Urinary bladder (tissue), 4 donors: ENCODE measurements around the gene SEC16A. TPM values are rescaled to one million over a fixed set of nuclear protein-coding genes. Genes with fewer than 3 reads are reported as not detected.

ENCODE experiments used
- DNase-seq: peaks from one replicate; pipeline ENCODE4 v3.0.0-alpha.2; 2015; ENCODE audit errors: extremely low spot score
- H3K27ac ChIP-seq: one replicate; pipeline ENCODE4 v1.5.1; 2013; ENCODE audit warnings: low read depth, mild to moderate bottlenecking, moderate library complexity
- H3K36me3 ChIP-seq: one replicate; pipeline ENCODE4 v1.6.1; 2013; ENCODE audit warnings: mild to moderate bottlenecking, moderate library complexity; ENCODE audit not compliant: insufficient read depth
- H3K4me1 ChIP-seq: one replicate; pipeline ENCODE4 v1.6.1; 2013; ENCODE audit warnings: mild to moderate bottlenecking, moderate library complexity; ENCODE audit not compliant: insufficient read depth
- H3K4me3 ChIP-seq: one replicate; pipeline ENCODE4 v1.5.1; 2013; ENCODE audit warnings: low read depth, low read length
- WGBS: extraction: QIAGEN DNeasy Blood & Tissue Kit; methylation state at CpG from one replicate; pipeline ENCODE4 v1.1.7; 2013; 5-methylcytosine and 5-hydroxymethylcytosine counted together
- polyA plus RNA-seq: library from polyadenylated mRNA; stranded (reverse); fragments of 200-250 nt; gene quantifications from one replicate; pipeline ENCODE4 v1.2.3, GENCODE V29; 2013
- total RNA-seq: library from RNA; depleted of rRNA; stranded (reverse); fragments of >200 nt; gene quantifications from one replicate; pipeline ENCODE4 v1.2.3, GENCODE V29; 2014
- donor health status: healthy with polysubstance abuse.
- donor health status: healthy.

SEC16A gene
- total and polyA plus RNA-seq, 2 donors, result 24.3 to 36.4 TPM

- DNase-seq, result no peak
- Histone ChIP-seq H3K36me3 (peaks cover 16% of the 10 kb centered on the region), H3K4me3 (no peak overlapping the region), H3K4me1 (no peaks in the 10 kb centered on the region), H3K27ac (no peak overlapping the region)
- 93% methylated on average over 27 of the region's 27 CpGs for WGBS
Measured at GRCh38 chr9:136465500-136466154, 17.2 kb downstream of the SEC16A start.

- no peaks in the 10 kb centered on the region for H3K4me1 ChIP-seq
- H3K36me3 ChIP-seq, result peaks cover 16% of the 10 kb centered on the region
- 95% methylated on average over 6 of the region's 6 CpGs for WGBS
Measured at GRCh38 chr9:136464241-136464640, 18.6 kb downstream of the SEC16A start.

GRCh38 chr9:136463578-136463977 is 19.3 kb downstream of the SEC16A start:
- peaks cover 16% of the 10 kb centered on the region for H3K36me3 ChIP-seq
- no peaks in the 10 kb centered on the region for H3K4me1 ChIP-seq
- WGBS, result 91% methylated on average over 14 of the region's 14 CpGs
- no peak for DNase-seq
- no peak overlapping the region for H3K4me3 ChIP-seq
- H3K27ac ChIP-seq, result no peak overlapping the region

More at GRCh38 chr9:136464241-136464640, 18.6 kb downstream of the SEC16A start:
- H3K4me3 ChIP-seq, result no peak overlapping the region
- DNase-seq, result no peak
- H3K27ac ChIP-seq, result no peak overlapping the region

- 98% methylated on average over 17 of the region's 17 CpGs for WGBS
- Histone ChIP-seq H3K4me1 (no peaks in the 10 kb centered on the region), H3K36me3 (peaks cover 16% of the 10 kb centered on the region), H3K27ac (no peak overlapping the region), H3K4me3 (no peak overlapping the region)
- DNase-seq, result no peak
Measured at GRCh38 chr9:136462664-136463063, 20.2 kb downstream of the SEC16A start.

GRCh38 chr9:136460772-136461325 is 22.0 kb downstream of the SEC16A start:
- 96% methylated on average over 23 of the region's 23 CpGs for WGBS
- no peak for DNase-seq
- H3K27ac ChIP-seq, result no peak overlapping the region

GRCh38 chr9:136459425-136459824 is 23.4 kb downstream of the SEC16A start:
- WGBS, result 97% methylated on average over 28 of the region's 28 CpGs
- DNase-seq, result no peak
- Histone ChIP-seq H3K27ac (no peak overlapping the region), H3K4me3 (no peak overlapping the region), H3K4me1 (no peaks in the 10 kb centered on the region), H3K36me3 (peaks cover 15% of the 10 kb centered on the region)

More at GRCh38 chr9:136460772-136461325, 22.0 kb downstream of the SEC16A start:
- H3K4me3 ChIP-seq, result no peak overlapping the region
- H3K4me1 ChIP-seq, result no peaks in the 10 kb centered on the region
- H3K36me3 ChIP-seq, result peaks cover 14% of the 10 kb centered on the region

GRCh38 chr9:136457326-136457725 is 25.5 kb downstream of the SEC16A start:
- Histone ChIP-seq H3K27ac (no peak overlapping the region), H3K4me1 (no peaks in the 10 kb centered on the region), H3K4me3 (no peak overlapping the region), H3K36me3 (peaks cover 12% of the 10 kb centered on the region)
- 96% methylated on average over 24 of the region's 24 CpGs for WGBS
- no peak for DNase-seq

- Histone ChIP-seq H3K36me3 (peaks cover 12% of the 10 kb centered on the region), H3K4me3 (no peak overlapping the region), H3K27ac (no peak overlapping the region), H3K4me1 (no peaks in the 10 kb centered on the region)
- no peak for DNase-seq
- 89% methylated on average over 9 of the region's 9 CpGs for WGBS
Measured at GRCh38 chr9:136456258-136456657, 26.6 kb downstream of the SEC16A start.

- Histone ChIP-seq H3K4me3 (no peak overlapping the region), H3K4me1 (no peaks in the 10 kb centered on the region), H3K27ac (no peak overlapping the region), H3K36me3 (peaks cover 12% of the 10 kb centered on the region)
- WGBS, result 92% methylated on average over 43 of the region's 43 CpGs
- DNase-seq, result no peak
Measured at GRCh38 chr9:136455043-136456002, 27.5 kb downstream of the SEC16A start.

- Histone ChIP-seq H3K36me3 (peaks cover 12% of the 10 kb centered on the region), H3K27ac (no peak overlapping the region), H3K4me1 (no peaks in the 10 kb centered on the region), H3K4me3 (no peak overlapping the region)
- DNase-seq, result no peak
- WGBS, result 89% methylated on average over 25 of the region's 25 CpGs
Measured at GRCh38 chr9:136454026-136454796, 28.6 kb downstream of the SEC16A start.

GRCh38 chr9:136453326-136453725 is 29.5 kb downstream of the SEC16A start:
- WGBS, result 92% methylated on average over 11 of the region's 11 CpGs
- DNase-seq, result no peak
- Histone ChIP-seq H3K4me1 (no peaks in the 10 kb centered on the region), H3K36me3 (peaks cover 12% of the 10 kb centered on the region), H3K4me3 (no peak overlapping the region), H3K27ac (no peak overlapping the region)

- no peak overlapping the region for H3K4me3 ChIP-seq
- no peaks in the 10 kb centered on the region for H3K4me1 ChIP-seq
- 86% methylated on average over 26 of the region's 26 CpGs for WGBS
- no peak for DNase-seq
- peaks cover 7% of the 10 kb centered on the region for H3K36me3 ChIP-seq
- no peak overlapping the region for H3K27ac ChIP-seq
Measured at GRCh38 chr9:136451221-136451877, 31.5 kb downstream of the SEC16A start.

- H3K27ac ChIP-seq, result no peak overlapping the region
- DNase-seq, result no peak
- no peaks in the 10 kb centered on the region for H3K4me1 ChIP-seq
- whole genome bisulfite sequencing, result 94% methylated on average over 3 of the region's 3 CpGs
- no peaks in the 10 kb centered on the region for H3K36me3 ChIP-seq
- no peak overlapping the region for H3K4me3 ChIP-seq
Measured at GRCh38 chr9:136448655-136449054, 34.2 kb downstream of the SEC16A start.
